GM19395 (cell line): ENCODE measurements around the gene NATD1.

Experiments
- ATAC-seq: cut with Tn5 transposase; IDR thresholded peaks from one replicate; pipeline ENCODE4 v1.9.1; 2021; ENCODE audit warnings: mild to moderate bottlenecking, moderate library complexity; ENCODE audit not compliant: unreplicated experiment

The NATD1 gene

DNA sequence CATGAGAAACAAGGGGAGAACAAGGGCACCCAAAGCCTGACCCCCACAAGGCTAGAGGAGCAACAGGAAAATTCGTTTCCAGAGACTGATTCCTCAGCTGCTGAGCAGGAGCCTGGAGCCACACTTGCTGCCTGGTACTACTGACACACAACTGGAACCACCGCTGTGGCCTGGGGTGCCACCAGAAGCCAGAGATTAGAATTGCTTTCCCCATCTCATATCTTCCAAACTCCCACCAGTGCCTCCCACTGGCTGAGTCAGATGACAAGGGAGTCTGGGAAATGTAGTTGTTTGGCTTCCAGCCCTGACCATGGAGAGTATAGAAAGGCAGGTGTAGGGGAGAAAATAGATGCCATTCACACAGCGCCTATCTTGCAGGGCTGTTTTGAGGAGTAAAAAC, 35.1 kb downstream of the NATD1 start:
- ATAC-seq: no peak

DNA sequence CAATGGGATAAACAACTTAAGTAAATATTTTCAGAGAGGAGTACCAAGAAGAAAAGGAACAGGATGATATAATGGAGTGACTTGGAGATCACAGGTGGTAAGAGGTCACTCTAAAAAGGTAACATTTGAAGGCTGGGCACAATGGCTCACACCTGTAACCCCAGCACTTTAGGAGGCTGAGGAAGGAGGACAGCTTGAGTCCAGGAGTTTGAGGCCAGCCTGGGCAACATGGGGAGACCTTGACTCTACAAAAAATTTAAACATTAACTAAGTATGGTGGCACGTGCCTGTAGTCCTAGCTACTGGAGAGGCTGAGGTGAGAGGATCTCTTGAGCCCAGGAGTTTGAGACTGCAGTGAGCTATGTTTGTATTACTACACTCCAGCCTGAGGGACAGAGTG, 35.9 kb downstream of the NATD1 start:
- ATAC-seq: no peak

DNA sequence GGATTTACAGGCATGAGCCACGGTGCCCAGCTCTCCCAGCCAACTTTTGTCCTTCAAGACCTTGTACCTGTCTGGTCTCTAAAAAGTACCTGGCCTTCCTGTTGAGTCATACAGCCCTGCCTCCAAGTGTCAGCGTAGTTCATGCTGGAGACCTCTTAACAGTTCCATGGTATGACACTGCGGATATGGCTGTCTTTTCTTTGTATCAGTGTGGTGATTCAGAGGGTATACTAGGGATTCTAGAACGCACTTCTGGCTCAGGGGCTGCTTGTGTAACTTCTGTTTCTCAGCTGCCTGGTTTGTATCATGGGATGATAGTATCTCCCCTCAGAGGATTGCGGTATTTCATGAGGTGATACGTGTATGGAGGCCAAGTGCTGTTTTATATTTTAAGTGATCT, 37.3 kb downstream of the NATD1 start:
- ATAC-seq: no peak

DNA sequence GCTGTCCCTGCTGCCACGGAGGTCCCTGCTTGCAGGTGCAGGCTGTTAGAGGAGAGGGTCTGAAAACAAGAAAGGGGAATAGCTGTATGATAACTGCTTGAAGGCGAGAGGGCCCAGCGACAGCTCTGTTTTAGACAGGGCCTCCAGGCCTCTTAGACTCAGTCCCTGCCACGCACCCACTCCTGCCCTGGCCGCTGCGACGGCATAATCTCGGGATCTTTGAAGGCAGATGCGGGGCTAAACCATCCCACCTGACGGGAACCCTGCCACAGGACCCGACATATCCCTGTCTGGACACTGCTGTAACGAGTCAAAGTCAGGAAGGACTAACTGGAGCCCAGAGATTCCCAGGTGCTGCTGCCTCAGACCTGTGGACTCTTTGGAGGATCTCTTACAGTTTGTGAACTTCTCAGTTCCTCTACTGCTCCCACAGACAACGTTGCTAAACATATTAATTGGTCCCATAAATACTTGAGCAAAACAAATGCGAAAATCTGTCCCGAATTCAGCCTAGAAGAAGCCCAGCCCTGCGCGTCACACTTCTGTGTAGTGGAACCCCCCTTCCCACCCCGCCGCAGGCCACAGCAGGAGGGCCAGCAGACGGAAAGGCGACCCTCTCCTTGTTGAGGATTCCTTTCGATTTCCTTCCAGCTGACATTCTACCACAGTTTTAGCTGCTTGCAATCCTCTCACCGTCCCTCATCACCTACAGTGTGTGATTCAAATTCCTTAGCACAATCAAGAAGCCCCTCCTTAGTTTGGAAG, 38.3 kb downstream of the NATD1 start:
- peak; percentile 8 for ATAC-seq

DNA sequence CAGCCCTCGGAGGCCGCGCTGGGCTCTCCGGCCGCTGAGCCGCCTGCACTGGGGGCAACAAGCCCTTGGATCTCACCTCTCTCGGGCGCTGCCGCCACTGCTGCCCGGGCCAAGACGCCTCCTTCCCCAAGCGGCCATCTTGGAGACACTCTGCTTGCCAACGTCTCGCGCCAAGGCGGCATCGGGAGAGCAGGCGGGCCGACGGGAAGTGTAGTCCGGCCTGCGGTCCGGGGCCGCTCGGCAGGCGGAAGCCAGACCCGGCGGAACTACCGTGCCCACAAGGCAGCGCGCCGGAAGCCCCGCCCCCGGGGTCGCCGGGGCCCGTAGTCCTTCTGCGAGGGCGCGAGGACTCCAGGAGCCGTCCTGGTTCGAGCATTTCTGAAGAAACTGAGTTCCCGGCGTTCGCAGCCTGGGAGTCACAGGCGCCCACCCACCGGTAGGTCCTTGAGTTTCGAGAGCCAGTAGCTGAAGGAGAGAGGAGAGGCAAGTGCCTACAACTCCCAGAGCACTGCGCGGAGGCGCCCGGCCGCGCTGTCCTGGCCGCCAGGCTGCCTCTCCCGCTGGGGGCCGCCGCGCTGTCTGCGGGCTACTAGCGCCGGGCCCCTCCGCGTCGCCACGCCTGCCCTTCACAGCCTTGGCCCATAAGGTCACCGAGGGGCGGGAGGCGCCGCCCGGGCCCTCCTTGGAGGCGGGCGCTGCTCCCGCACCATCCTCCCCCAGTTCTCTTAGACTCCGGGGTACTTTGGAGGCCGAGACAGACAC, 39.0 kb downstream of the NATD1 start, which contains the start of gene TMEM11:
Gene TMEM11 (minus strand): TSS at position 147 of the 762 bp plus-strand sequence. CDS start 9 bp downstream, at position 138.
- ATAC-seq: peak; percentile 87

DNA sequence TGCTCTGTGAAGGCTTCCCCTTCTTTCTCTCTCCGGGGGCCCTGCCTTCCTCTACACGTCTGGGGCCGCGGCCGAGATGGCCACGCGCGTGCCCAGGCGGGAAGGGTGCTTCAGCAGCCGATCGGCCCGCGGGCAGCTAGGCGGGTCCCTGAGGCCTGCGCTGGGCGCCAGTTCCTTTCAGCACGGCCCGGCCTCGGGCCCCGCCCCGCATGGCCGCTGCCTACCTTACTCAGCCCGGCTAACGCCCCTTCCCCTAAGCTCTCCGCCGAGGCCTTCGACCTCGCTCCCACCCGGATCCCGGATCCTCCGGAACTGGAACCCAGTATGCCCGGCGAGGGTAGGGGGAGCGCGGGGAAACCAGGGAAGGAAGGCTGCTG, 39.6 kb downstream of the NATD1 start:
- peak; percentile 23 for ATAC-seq

DNA sequence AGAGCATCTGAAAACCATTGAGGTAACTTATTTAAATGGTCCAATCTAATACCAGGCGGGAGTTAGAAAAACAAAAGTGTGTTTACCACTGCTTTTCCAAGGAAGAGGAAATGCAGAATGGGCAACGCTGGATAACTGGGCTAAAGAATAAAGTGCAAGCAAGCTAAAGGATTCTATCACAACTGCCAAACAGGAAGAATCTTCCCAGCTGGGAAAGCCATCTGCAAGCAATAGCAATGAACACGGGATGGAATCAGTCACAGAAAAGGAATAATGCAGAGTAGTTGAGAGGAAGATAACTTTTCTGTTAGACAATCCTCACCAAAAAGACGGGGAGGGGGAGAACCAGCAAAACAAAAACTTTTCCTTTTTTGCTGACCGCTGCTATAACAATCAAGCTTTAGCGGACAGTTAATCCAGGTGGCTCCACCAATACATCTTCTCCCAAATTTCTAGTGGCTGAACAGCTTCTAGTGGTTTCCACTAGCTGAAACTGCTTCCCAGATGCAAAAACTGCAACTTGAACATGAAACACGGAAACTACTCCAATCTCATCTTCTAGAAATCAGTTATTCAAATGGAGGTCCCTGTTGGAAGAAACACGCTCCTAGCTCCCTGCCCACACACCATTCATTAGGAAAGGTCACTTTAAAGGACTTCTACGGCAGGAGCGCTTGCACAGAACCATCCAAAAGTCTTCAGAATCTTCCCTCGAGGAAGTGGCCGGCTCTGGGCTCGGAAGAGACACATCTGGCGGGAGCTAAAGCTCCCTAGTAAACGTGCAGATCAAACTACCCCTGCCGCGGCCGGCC, 40.2 kb downstream of the NATD1 start:
- ATAC-seq: no peak

DNA sequence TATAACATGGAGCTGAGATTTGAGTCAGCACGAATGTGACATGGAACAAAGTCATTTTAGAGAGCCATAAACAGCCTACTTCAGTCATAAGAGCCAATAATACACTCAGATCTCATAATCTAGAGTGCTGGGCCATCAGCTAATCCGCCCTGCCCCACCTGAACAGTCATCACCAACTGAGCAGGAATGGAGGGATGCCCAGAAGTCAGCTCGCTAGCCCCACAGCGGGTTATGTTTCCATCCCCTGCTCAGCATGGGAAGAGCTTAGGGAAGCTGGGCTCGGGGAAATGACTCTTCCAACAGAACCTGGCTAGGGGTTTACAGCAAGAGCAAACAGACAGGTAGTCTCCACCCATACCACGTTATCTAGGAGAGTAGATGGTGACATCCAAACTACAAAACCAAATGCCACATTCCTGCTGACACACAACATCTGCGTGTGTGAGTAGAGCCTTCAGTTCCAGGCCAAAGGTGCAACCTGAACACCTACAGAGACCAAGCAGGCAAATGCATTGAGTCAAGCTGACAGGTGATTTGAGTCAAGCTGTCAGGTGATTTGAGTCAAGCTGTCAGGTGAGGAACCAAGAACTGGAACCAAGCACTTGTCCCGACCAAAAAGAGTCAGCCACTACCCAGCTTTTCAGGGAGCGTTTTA, 41.3 kb downstream of the NATD1 start:
- no peak for ATAC-seq

DNA sequence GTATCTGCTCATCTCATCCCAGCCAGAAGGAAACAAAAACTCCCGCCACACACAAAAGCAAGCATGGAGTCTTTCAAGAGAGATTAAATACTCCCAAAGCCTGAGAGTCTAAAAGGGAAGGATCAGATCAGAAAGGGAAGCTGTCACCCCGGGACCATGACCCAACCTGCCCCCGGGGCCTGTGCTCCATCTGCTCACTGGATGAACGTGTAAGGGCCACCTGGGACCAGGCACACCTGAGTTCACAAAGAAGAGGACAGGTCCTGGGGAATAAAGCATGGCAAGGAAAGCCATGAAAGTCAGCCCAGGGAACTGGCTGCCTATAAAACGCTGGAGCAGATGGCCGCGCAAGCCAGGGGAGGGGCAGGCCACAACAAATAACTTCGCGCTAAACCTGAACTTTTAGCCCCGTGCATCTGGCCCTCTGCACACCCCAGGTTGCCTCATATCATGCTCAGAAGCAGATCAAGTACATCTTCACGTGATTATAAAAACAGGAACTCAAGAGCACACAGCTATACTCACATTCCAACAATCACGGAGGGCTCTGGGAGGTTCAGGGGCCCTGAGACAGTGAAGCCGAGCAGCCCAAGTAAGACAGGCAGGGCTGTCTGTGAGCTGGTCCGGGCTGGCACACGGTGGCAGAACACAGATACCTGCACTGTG, 42.7 kb downstream of the NATD1 start:
- no peak for ATAC-seq

DNA sequence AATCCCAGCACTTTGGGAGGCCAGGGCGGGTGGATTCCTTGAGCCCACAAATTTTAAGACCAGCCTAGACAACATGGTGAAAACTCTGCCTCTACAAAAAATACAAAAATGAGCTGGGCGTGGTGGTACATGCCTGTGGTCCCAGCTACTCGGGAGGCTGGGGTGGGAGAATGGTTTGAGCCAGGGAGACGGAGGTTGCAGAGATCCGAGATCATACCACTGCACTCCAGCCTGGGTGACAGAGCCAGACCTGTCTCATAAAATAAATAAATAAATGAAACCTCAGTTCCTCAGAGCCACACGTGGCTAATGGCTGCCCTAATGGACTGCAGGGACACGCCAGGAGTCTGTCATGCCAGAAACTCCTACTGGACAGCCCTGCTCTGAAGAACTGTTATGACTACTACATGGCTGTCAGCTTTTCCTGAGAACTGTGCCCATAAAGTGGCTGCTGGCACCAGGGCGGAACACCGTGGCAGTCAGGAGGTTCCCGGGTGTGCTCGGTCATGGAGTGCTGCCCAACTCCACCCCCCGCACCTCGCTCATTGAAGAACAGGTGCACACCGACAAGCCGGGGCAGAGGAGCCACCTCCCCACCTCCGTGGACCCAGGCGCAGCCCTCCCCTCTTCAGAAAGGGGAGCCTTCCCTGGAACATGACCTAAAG, 43.6 kb downstream of the NATD1 start:
- no peak for ATAC-seq

DNA sequence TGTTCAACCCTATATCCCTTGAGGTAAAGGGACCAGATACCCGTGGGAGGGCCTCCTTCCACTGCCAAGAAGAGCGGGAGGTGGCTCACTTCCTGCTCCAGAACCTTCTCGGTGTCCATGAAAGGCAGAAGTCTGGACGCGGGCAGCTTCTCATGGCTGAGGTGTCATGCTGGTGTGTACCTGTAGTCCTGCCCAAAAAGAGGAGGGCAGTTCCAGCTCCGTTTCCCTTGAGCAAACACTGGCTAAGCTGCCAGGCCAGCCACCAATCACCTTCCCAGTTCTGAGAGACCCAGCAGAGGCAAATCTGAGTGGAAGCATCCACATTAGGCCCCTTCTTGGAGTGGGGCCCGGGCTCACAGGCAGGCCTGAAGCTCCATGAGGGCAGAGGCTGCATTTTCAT, 44.9 kb downstream of the NATD1 start:
- no peak for ATAC-seq

DNA sequence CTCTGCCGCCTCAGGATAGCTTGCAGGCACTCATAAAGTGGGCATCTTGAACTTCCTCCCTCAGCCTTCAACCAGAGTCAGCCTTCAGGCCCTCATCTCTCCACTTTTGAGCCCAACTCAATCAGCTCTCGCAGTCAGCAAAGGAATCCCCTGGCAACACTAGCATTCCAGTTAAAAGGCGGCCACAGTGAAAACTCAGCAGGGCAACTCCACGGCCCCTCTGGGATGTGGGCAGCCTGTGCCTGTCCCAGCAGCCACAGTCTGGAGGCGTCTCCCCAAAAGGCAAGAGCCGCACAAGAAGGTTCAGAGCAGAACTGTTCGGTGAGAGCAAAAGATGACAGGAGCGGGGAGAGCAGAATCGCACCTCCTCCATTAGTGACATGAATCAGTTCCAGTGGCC, 48.3 kb downstream of the NATD1 start:
- no peak for ATAC-seq

DNA sequence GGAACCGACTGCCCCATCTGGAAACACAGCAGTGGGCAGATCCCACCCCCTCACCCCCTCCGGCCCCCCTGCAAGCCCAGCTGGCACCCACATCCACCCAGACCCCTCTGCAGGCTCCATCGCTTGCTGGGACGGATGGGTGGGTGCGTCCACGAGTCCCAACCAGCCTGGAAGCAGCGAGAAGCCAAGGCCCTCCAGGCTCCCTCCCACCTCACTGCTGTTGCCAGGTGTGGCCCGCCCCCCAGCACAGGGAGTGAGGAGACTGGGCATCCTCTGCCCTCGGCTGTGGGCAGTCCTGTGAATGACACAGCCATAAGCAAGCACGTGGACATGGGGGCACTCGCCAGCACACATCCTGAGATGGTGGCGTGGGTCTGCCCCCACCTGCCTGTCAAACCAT, 50.7 kb downstream of the NATD1 start:
- no peak for ATAC-seq

DNA sequence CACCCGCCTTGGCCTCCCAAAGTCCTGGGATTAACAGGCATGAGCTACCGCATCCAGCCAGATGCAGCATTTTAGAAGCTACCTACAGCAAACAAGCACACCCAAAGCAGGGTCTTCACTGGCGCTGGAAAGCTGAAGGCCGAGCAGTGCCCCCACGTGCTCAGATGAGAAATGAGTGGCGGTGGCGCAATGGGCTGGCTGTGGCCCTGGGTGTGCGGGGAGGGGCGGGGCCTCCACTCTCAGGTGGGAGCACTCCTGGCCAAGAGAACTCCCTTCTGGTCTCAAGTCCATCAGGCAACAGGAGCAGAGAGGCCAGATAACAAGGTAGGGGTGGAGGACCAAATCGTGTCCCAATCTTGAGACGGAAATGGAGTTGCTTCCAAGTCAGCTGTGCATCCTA, 51.3 kb downstream of the NATD1 start:
- ATAC-seq: no peak

DNA sequence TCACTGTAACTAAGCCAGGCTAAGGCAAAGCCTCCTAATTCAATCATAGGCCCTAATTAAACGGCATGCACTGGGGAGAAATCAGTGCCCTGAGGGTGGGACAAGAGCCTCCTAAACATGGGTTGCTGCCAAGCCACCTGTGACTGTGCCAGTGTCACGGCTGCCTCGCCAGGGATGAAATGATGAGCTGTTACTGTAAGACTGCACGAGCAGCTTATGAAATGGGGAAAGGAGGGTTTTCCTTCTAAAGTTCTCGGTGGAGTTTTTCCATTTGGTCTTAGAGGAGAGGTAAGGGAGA, 52.0 kb downstream of the NATD1 start:
- ATAC-seq: no peak

DNA sequence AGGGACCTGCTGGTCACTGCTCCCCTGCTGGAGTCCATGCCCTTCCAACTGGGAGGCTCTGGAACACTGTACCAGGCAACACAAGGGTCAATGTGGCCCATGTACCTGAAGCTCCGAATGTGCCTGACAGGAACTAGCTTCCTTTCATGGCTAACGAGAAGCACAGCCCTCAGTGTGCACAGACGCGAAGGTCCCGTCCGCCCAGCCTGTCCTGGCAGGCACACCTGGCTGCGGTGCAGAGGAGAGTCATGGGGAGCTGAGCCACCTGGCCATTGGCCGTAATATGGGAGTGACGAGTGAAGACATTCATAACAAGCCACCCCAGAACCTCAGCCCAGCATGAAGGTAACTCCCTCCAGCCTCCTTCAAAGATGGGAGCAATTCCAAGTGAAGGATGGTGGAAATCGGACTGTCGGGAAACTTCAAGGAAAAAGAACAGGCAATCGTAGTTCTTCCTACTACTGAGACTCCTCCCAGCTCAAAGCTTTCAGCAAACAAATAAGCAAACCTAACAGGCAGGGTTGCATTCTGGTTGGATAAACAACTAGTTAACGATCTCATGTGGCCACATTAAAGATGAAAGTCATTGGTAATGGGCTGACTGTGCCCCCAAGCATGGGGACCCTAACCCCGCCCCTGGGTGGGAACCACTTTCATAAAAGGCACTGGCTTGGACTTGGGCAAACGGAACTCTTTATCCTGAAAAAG, 52.5 kb downstream of the NATD1 start:
- no peak for ATAC-seq

DNA sequence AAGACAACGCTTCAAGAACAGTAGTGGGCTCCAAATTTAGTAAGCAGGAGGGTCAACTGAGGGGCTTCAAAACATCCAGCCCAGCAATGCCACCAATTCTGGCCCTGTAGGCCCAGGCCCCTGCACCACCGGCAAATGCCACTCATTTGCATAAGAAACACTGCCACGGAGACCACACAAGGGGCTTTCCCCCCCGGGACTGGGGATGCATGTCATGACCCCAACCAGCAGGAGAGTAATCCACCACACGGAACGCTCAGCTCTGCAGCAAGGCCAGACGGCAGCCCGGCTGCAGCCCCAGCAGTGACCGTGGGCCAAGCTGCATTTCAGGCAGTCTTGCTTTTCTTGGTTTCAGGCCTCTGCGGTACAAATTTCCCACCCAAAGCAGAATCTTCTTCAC, 53.4 kb downstream of the NATD1 start:
- ATAC-seq: no peak

DNA sequence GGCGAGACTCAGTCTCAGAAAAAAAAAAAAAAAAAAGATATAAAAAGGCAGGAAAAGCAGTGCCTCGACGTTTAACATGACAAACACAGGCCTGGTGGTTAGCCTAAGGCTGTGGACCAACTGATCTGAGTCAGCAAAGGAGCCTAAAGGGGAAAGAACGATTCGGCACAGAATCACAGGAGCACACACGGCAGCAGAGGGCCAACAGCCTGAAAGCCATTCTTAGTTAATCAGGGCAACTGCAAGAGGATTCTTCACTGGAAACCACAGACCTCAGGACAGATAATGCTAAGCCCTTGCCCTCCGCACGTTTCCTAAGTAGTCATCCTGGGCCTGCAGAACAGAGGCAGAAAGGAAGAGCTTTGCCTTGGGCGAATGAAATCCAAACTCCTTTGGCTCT, 53.9 kb downstream of the NATD1 start:
- ATAC-seq: no peak

DNA sequence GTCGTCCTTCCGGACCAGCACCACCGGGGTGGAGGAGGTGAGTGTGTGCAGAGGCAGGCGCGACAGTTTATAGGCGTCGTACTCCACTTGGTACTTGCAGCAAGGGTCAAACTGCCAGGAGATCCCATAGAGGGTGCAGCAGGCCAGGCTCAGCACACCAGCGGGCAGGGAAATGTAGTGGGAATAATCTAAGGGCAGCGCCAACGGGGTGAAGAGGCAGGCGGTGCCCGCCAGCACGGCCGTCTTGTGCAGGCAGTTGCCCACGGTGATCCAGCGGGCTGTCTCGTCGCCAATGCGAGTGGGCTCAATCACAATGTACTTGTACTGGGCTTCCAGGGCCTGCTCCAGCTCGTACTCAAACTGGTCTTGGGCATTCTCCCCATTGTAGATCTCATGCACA, 54.8 kb downstream of the NATD1 start:
- ATAC-seq: no peak

DNA sequence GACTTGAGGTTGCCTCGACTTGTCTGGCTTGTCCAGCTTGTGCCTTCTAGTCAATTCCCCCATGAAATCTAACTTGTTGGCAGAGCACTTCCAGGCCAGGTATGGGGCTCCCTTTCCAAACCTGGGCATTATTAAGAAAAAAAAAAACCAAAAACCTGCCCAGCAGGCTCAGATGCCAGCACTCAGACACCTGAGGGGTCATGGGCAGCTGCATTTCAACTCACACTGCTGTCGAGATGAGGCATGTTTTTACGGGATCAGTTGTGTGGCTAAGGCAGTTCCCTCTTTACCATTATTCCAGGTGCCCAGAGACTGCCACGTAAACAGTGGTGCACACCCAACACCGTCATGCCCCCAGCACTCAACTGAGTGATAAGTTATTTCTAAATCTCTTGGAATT, 57.1 kb downstream of the NATD1 start:
- ATAC-seq: no peak
